IPS DF 6.9 (cell line): Measurements from ENCODE around the gene MDFI.

Experiments
- DNase-seq: peaks from one replicate; pipeline ENCODE4 v3.0.0-alpha.2; 2013; ENCODE audit warnings: low read depth, low spot score
- H3K27ac ChIP-seq: one replicate; pipeline ENCODE4 v1.5.1; 2013; ENCODE audit warnings: low read length, control low read depth
- H3K27me3 ChIP-seq: 2 replicates; pipeline ENCODE4 v1.6.1; 2013; ENCODE audit warnings: mild to moderate bottlenecking, low read length; ENCODE audit not compliant: control insufficient read depth, insufficient read depth
- H3K36me3 ChIP-seq: 2 replicates; pipeline ENCODE4 v1.6.1; 2013; ENCODE audit warnings: low read length; ENCODE audit not compliant: control insufficient read depth, insufficient read depth
- H3K4me1 ChIP-seq: 2 replicates; pipeline ENCODE4 v1.6.1; 2013; ENCODE audit warnings: low read length; ENCODE audit not compliant: control insufficient read depth, insufficient read depth
- H3K4me3 ChIP-seq: 2 replicates; pipeline ENCODE4 v1.5.1; 2013; ENCODE audit warnings: mild to moderate bottlenecking, low read length
- H3K9me3 ChIP-seq: 2 replicates; pipeline ENCODE4 v1.6.1; 2013; ENCODE audit warnings: low read length, inconsistent platforms; ENCODE audit not compliant: control insufficient read depth, insufficient read depth
- WGBS: extraction: QIAGEN DNeasy Blood & Tissue Kit; methylation state at CpG from one replicate; pipeline ENCODE4 v1.1.7; 2013; ENCODE audit warnings: mixed read lengths, missing lambda C conversion rate; ENCODE audit not compliant: insufficient read length, insufficient coverage; 5-methylcytosine and 5-hydroxymethylcytosine counted together

The MDFI gene

DNA sequence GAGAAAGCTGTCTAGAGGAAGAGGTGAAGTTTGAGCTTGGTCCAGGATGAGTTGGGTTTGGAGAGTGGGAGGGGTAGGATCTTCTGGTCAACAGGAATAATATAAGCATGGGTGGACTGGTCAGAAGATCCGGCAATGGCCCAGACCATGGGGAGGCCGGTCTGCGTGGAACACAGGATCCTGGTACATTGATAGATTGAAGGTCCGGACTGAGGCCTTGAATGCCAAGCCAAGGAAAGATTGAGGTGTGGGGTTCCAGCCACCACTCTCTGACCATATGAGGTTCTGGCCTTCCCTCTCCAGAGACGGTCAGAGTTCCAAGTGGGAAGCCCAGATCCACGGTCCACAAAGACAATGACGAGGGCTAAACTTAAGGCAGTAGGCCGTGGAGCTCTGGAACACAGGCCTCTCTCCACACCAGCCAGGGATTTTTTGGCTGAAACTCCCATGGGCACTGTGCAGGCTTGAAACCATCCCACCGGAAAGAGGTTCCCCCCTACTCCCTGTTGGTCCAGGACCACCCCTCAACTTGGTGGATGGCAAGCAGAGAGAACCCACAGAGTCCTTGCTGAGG is 3.2 kb downstream of the MDFI start:
- Histone ChIP-seq H3K4me1 (peaks cover 15% of the 10 kb centered on the region), H3K4me3 (no peak overlapping the region), H3K27ac (no peak overlapping the region), H3K27me3 (peaks cover 2% of the 10 kb centered on the region; the same call in 1 of the 2 replicates), H3K9me3 (no peaks in the 10 kb centered on the region), H3K36me3 (peaks cover 4% of the 10 kb centered on the region)
- no CpG with 5 or more reads among the region's 9 CpGs for WGBS
- no peak for DNase-seq

- Histone ChIP-seq H3K4me3 (no peak overlapping the region), H3K4me1 (peaks cover 15% of the 10 kb centered on the region), H3K36me3 (peaks cover 5% of the 10 kb centered on the region), H3K27ac (no peak overlapping the region), H3K27me3 (peaks cover 2% of the 10 kb centered on the region; the same call in 1 of the 2 replicates), H3K9me3 (no peaks in the 10 kb centered on the region)
- WGBS = no CpG with 5 or more reads among the region's 11 CpGs
- DNase-seq = no peak
Measured at GRCh38 chr6:41642090-41642959, 4.1 kb downstream of the MDFI start.

- H3K4me3 ChIP-seq = no peak overlapping the region
- no peaks in the 10 kb centered on the region for H3K27me3 ChIP-seq
- no peaks in the 10 kb centered on the region for H3K9me3 ChIP-seq
- WGBS = no CpG with 5 or more reads among the region's 10 CpGs
- H3K4me1 ChIP-seq = peaks cover 15% of the 10 kb centered on the region
- no peak for DNase-seq
- H3K27ac ChIP-seq = no peak overlapping the region
- H3K36me3 ChIP-seq = peaks cover 8% of the 10 kb centered on the region
Measured at GRCh38 chr6:41642960-41643898, 5.0 kb downstream of the MDFI start.

DNA sequence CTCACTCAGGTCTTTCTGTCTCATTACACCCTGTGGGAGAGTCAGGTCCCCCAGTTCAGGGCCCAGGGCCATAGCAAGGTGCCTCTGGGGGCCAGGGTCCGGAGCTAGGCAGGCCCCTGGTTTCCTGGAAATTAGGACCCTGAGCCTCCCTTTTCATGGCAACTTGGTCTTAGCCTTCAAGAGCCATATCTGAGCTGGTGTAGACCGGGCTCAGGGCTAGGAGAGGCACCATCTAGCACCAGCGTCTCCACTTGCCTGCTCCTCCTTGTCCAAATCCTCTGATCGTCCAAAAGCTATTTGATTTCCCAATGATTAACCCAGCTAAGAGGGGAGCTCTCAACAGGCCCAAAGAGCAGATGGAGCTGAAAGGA is 5.6 kb downstream of the MDFI start:
- Histone ChIP-seq H3K27me3 (no peaks in the 10 kb centered on the region), H3K9me3 (no peaks in the 10 kb centered on the region), H3K27ac (no peak overlapping the region), H3K36me3 (peaks cover 12% of the 10 kb centered on the region), H3K4me3 (no peak overlapping the region), H3K4me1 (peaks cover 15% of the 10 kb centered on the region)
- no CpG with 5 or more reads among the region's 4 CpGs for WGBS
- no peak for DNase-seq

DNA sequence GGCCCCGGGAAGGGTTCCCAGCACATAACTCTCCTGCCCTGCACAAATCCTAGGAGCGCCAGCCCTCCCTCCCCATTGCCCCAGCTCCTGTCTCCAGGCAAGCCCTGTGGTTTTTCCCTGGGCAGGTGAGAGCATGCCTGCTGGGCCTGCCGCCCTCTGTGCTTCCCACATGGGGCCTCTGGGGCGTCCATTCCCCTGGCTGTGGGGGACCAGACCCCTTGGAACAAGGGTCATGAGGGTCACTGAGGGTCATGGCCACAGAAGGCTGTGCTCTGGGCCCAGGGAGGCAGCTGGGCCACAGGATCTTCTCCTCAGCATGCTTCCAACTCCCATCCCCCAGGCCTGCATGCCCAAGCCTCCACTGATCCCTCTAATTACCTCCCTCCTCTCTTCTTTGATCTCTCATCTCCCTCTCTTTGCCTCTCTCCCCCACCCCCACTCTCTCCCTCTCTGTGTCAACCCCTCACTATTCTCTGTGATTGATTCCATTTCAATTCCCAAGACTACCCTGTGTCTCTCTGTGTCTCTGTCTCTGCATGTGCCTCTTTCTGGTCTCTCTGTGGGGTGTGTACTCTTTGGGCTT is 6.1 kb downstream of the MDFI start:
- H3K9me3 ChIP-seq = no peaks in the 10 kb centered on the region
- DNase-seq = no peak
- no CpG with 5 or more reads among the region's 4 CpGs for WGBS

DNA sequence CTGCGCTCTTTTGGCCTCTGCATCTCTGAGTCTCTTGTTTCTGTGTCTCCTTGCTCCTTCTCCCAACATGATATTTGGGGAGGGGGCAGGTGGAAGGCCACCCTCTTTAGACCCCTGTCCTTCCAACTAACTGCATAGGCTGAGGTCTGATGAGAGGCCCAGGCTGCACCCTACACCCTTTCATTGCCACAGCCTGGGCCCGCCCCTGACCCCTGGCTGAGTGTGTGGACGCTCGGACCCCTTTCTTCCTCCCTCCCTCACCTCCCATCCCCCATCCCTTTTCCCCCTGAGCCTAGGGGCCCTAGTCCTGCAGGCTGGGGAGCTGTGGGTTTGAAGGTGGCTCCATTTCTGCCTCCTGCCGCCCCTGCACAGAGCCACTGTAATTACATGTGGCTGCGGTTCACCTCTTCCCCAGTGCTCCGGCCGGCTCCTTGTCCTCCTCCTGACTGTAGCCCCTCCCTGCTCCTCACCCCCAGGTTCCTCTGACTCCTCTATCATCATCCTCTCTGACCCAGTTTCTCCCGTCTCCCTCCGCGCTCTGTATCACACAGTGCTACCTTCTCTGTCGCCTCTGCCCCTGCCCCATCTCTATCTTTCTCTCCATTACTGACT is 6.8 kb downstream of the MDFI start:
- no CpG with 5 or more reads among the region's 12 CpGs for WGBS

More for the DNA sequence above, 6.1 kb downstream of the MDFI start:
- Histone ChIP-seq H3K27ac (no peak overlapping the region), H3K27me3 (no peaks in the 10 kb centered on the region), H3K4me1 (peaks cover 15% of the 10 kb centered on the region), H3K36me3 (peaks cover 16% of the 10 kb centered on the region), H3K4me3 (no peak overlapping the region)

GRCh38 chr6:41646026-41646795 is 7.9 kb downstream of the MDFI start:
- H3K4me3 ChIP-seq = no peak overlapping the region

More for the DNA sequence above, 6.8 kb downstream of the MDFI start:
- H3K27ac ChIP-seq = no peak overlapping the region
- H3K4me1 ChIP-seq = peaks cover 10% of the 10 kb centered on the region
- no peaks in the 10 kb centered on the region for H3K27me3 ChIP-seq
- H3K36me3 ChIP-seq = peaks cover 16% of the 10 kb centered on the region
- H3K9me3 ChIP-seq = no peaks in the 10 kb centered on the region
- DNase-seq = no peak
- no peak overlapping the region for H3K4me3 ChIP-seq

GRCh38 chr6:41647061-41647511 is 8.8 kb downstream of the MDFI start:
- peaks cover 5% of the 10 kb centered on the region for H3K4me1 ChIP-seq
- no peaks in the 10 kb centered on the region for H3K27me3 ChIP-seq
- no CpG with 5 or more reads among the region's 9 CpGs for WGBS
- no peak overlapping the region for H3K27ac ChIP-seq
- peaks cover 27% of the 10 kb centered on the region for H3K36me3 ChIP-seq
- no peak overlapping the region for H3K4me3 ChIP-seq
- no peaks in the 10 kb centered on the region for H3K9me3 ChIP-seq
- DNase-seq = no peak

More at GRCh38 chr6:41646026-41646795, 7.9 kb downstream of the MDFI start:
- Histone ChIP-seq H3K36me3 (peaks cover 20% of the 10 kb centered on the region), H3K9me3 (no peaks in the 10 kb centered on the region), H3K4me1 (peaks cover 5% of the 10 kb centered on the region), H3K27ac (no peak overlapping the region), H3K27me3 (no peaks in the 10 kb centered on the region)
- no peak for DNase-seq
- WGBS = no CpG with 5 or more reads among the region's 14 CpGs

GRCh38 chr6:41648070-41648585 is 9.9 kb downstream of the MDFI start:
- no peak overlapping the region for H3K4me3 ChIP-seq
- H3K27ac ChIP-seq = no peak overlapping the region

More at GRCh38 chr6:41648070-41648585, 9.9 kb downstream of the MDFI start:
- H3K9me3 ChIP-seq = no peaks in the 10 kb centered on the region
- peaks cover 32% of the 10 kb centered on the region for H3K36me3 ChIP-seq
- no CpG with 5 or more reads among the region's 7 CpGs for WGBS
- H3K4me1 ChIP-seq = peaks cover 5% of the 10 kb centered on the region
- no peak for DNase-seq
- H3K27me3 ChIP-seq = no peaks in the 10 kb centered on the region
